ENCODE results near the gene FBXW5.

FBXW5 gene

GRCh38 chr9:136957901-136958300, 13.4 kb upstream of the FBXW5 start:
- TF ChIP-seq POLR2AphosphoS5 (IDR thresholded peaks at IDR 0.05; ENCODE audit: low read depth, low read length), result no peak
- no peak for TF ChIP-seq TAF1 (IDR thresholded peaks at IDR 0.05; ENCODE audit: borderline replicate concordance, insufficient read depth, low read length)
- TF ChIP-seq, protein P1, sequence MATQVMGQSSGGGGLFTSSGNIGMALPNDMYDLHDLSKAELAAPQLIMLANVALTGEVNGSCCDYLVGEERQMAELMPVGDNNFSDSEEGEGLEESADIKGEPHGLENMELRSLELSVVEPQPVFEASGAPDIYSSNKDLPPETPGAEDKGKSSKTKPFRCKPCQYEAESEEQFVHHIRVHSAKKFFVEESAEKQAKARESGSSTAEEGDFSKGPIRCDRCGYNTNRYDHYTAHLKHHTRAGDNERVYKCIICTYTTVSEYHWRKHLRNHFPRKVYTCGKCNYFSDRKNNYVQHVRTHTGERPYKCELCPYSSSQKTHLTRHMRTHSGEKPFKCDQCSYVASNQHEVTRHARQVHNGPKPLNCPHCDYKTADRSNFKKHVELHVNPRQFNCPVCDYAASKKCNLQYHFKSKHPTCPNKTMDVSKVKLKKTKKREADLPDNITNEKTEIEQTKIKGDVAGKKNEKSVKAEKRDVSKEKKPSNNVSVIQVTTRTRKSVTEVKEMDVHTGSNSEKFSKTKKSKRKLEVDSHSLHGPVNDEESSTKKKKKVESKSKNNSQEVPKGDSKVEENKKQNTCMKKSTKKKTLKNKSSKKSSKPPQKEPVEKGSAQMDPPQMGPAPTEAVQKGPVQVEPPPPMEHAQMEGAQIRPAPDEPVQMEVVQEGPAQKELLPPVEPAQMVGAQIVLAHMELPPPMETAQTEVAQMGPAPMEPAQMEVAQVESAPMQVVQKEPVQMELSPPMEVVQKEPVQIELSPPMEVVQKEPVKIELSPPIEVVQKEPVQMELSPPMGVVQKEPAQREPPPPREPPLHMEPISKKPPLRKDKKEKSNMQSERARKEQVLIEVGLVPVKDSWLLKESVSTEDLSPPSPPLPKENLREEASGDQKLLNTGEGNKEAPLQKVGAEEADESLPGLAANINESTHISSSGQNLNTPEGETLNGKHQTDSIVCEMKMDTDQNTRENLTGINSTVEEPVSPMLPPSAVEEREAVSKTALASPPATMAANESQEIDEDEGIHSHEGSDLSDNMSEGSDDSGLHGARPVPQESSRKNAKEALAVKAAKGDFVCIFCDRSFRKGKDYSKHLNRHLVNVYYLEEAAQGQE (IDR thresholded peaks at IDR 0.05; ENCODE audit: insufficient read depth in 1 of 2, low read depth in 2 of 2, low read length in 2 of 2), result no peak
- TF ChIP-seq SIN3A (IDR thresholded peaks at IDR 0.05; ENCODE audit: borderline replicate concordance, insufficient read depth, low read length), result no peak
- no peak for TF ChIP-seq FOXP2 (optimal IDR thresholded peaks at IDR 0.05; ENCODE audit: borderline replicate concordance, extremely low read depth, extremely low read length, insufficient read depth)

GRCh38 chr9:136957461-136957860, 12.9 kb upstream of the FBXW5 start:
- no peak for TF ChIP-seq TAF1 (IDR thresholded peaks at IDR 0.05; ENCODE audit: borderline replicate concordance, insufficient read depth, low read length)
- TF ChIP-seq, protein P1 (IDR thresholded peaks at IDR 0.05; ENCODE audit: insufficient read depth in 1 of 2, low read depth in 2 of 2, low read length in 2 of 2), result no peak
- TF ChIP-seq FOXP2 (optimal IDR thresholded peaks at IDR 0.05; ENCODE audit: borderline replicate concordance, extremely low read depth, extremely low read length, insufficient read depth), result no peak
- TF ChIP-seq SIN3A (IDR thresholded peaks at IDR 0.05; ENCODE audit: borderline replicate concordance, insufficient read depth, low read length), result no peak
- no peak for TF ChIP-seq POLR2AphosphoS5 (IDR thresholded peaks at IDR 0.05; ENCODE audit: low read depth, low read length)

DNA sequence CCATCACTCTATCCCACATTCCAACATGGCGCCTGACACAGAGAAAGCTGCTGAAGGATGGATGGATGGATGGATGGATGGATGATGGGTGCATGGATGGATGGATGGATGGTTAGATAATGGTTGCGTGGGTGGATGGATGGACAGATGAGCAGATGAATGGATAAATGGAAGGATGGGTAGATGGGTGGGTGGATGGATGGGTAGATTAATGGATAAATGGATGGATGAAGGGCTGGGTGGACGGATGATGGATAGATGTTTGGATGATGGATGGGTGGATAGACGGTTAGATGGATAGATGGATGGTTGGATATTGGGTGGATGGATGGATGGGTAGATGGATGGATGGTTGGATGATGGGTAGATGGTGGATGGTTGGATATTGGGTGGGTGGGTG, 12.1 kb upstream of the FBXW5 start:
- TF ChIP-seq SIN3A (IDR thresholded peaks at IDR 0.05; ENCODE audit: borderline replicate concordance, insufficient read depth, low read length) (no peak), FOXP2 (optimal IDR thresholded peaks at IDR 0.05; ENCODE audit: borderline replicate concordance, extremely low read depth, extremely low read length, insufficient read depth) (no peak), POLR2AphosphoS5 (IDR thresholded peaks at IDR 0.05; ENCODE audit: low read depth, low read length) (no peak), TAF1 (IDR thresholded peaks at IDR 0.05; ENCODE audit: borderline replicate concordance, insufficient read depth, low read length) (no peak)
- TF ChIP-seq, protein P1 (IDR thresholded peaks at IDR 0.05; ENCODE audit: insufficient read depth in 1 of 2, low read depth in 2 of 2, low read length in 2 of 2), result no peak

DNA sequence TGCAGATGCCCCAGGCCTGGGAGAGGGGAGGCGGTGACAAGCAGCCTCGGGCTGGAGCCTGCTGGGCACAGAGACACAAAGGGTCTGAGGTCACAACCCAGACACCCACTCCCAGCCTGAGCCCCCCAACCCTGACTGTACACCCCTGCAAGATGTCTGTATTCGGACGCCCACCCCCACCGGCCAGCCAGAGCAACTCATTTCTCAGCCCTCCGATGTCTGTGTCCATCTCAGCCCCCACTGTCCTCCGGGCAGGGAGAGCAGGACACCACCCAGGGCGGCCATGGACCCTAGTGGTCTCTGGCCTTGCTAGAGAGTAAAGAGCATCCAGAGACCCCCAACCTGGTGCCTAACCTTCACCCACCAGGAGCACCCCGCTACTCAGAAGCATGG, 11.4 kb upstream of the FBXW5 start:
- no peak for TF ChIP-seq POLR2AphosphoS5 (IDR thresholded peaks at IDR 0.05; ENCODE audit: low read depth, low read length)
- no peak for TF ChIP-seq FOXP2 (optimal IDR thresholded peaks at IDR 0.05; ENCODE audit: borderline replicate concordance, extremely low read depth, extremely low read length, insufficient read depth)
- TF ChIP-seq SIN3A (IDR thresholded peaks at IDR 0.05; ENCODE audit: borderline replicate concordance, insufficient read depth, low read length), result no peak
- no peak for TF ChIP-seq TAF1 (IDR thresholded peaks at IDR 0.05; ENCODE audit: borderline replicate concordance, insufficient read depth, low read length)
- TF ChIP-seq, protein P1 (IDR thresholded peaks at IDR 0.05; ENCODE audit: insufficient read depth in 1 of 2, low read depth in 2 of 2, low read length in 2 of 2), result no peak
